Stimulated activated naive CD8-positive, alpha-beta T cell treated with anti-CD3 and anti-CD28 coated beads, Interleukin-15, Interleukin-2, amounts not matched to agents 100 ng/mL and 50 ng/mL, for 24 hours (primary cell): ENCODE measurements around the gene ZNF835.

ENCODE experiments used
- H3K27ac Mint-ChIP-seq: one replicate; pipeline ENCODE4 v1.8.0; 2021; ENCODE audit warnings: mild to moderate bottlenecking, mixed read lengths
- H3K27me3 Mint-ChIP-seq: one replicate; pipeline ENCODE4 v1.8.0; 2021; ENCODE audit warnings: mixed read lengths
- H3K36me3 Mint-ChIP-seq: one replicate; pipeline ENCODE4 v1.8.0; 2021; ENCODE audit warnings: low read depth, mixed read lengths
- H3K4me1 Mint-ChIP-seq: one replicate; pipeline ENCODE4 v1.8.0; 2021; ENCODE audit warnings: low read depth, mixed read lengths
- H3K4me3 Mint-ChIP-seq: one replicate; pipeline ENCODE4 v1.8.0; 2021; ENCODE audit warnings: mild to moderate bottlenecking, mixed read lengths
- H3K9me3 Mint-ChIP-seq: one replicate; pipeline ENCODE4 v1.8.0; 2021; ENCODE audit warnings: mixed read lengths

Gene ZNF835

DNA sequence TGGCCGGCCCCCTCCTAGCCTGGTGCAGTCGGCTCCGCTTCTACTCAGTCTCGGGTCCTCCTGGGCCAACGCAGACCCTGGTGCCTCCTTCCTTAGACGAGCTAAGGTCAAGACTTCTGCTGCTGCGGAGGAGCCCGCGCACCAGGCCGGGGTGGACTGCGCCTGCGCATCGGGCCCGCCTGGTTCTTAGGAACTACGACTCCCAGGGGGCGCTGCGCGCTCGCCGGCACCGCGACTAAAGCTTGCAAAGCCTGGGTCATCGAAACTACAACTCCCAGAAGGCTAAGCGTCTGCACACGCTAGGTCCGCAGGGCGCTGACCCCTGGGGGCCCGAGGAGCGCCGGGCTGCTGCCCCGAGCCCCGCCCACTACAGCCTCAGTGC, at the start of gene ZNF835:
ZNF835 (minus strand) TSS at position 145 of the 382 bp plus-strand sequence. CDS start 6,559 bp downstream, outside the sequence.
- Mint-ChIP-seq H3K4me3 (peak within 1 kb of the TSS; percentile 85), H3K4me1 (peaks cover 15% of the 10 kb centered on the region), H3K27me3 (no peaks in the 10 kb centered on the region), H3K27ac (peak within 1 kb of the TSS; percentile 68), H3K9me3 (peaks cover 15% of the 10 kb centered on the region), H3K36me3 (no peaks in the 10 kb centered on the region)

DNA sequence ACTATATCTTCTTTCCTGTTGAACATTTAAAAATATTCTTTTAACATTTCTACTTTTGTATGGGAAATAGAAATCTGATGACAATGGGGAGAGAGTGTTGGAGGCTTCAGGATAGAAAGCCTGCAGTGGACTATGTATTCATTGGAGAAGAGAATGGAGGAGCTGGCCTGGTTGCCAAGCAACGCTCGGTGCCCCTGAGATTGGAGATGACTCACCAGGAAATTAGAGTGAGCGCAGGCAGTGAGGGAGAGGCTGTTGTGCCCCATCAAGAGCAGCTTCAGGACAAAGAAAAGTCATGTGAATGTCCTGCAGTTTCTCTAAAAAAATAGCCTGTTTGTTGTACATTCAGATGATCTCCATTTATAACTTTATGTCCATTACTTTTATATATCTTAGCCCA, 48.7 kb upstream of the ZNF835 start:
- Mint-ChIP-seq H3K4me3 (no peak overlapping the region), H3K27me3 (no peaks in the 10 kb centered on the region), H3K4me1 (no peaks in the 10 kb centered on the region), H3K36me3 (peaks cover 9% of the 10 kb centered on the region), H3K27ac (no peak overlapping the region), H3K9me3 (peaks cover 36% of the 10 kb centered on the region)

DNA sequence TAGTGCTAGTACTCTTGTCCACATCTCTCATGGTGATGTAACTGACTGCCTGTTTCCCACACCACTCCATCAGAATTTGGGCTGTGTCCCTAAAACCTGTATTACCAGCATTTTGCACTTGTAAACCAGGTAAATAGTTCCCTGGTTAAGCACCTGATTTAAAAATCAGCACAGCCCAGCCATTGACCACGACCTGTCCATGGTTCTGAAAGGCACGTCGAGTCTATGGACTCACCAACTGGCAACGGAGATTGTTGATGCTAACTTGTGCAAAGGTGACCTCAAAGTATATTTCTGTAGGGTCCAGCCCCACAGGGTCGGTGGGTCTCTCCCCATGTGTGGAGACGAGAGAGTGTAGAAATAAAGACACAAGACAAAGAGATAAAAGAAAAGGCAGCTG, 46.7 kb upstream of the ZNF835 start:
- Mint-ChIP-seq H3K9me3 (peaks cover 26% of the 10 kb centered on the region), H3K27ac (no peak overlapping the region), H3K4me3 (no peak overlapping the region)

DNA sequence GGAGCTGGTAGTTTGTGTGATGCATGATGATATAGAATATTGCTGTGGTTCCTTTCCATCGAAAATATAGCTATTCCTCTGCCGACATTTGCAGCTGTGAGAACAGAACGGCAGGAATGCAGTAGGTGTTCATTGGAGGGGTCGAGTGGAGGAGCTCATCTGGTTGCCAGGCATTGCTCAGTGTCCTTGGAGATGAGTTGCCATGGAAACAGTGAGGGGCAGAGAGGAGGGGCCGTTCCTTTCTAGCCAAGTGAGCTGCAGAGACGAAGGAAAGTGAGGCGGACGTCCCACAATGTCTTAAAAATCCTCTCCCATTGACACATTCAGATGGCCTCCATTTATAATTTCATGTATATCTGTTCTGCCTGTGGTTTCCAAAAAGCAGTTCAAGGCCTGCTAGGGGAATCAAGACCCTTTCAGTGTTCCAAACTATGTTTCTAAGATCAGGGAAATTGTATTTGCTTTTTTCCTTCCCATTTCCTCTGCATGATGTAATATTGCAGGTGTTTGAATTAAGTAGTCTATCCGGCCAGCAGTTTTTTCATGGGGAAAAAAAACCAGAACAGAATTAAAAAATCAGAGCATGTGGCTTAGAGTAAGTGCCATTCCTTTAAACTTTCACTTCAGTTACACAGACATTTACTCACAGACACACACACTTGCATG, 41.2 kb upstream of the ZNF835 start:
- Mint-ChIP-seq H3K4me3 (no peak overlapping the region), H3K27me3 (no peaks in the 10 kb centered on the region), H3K4me1 (no peaks in the 10 kb centered on the region), H3K36me3 (peaks cover 19% of the 10 kb centered on the region), H3K9me3 (peaks cover 20% of the 10 kb centered on the region), H3K27ac (no peak overlapping the region)

More for the DNA sequence above, 46.7 kb upstream of the ZNF835 start:
- no peaks in the 10 kb centered on the region for H3K4me1 Mint-ChIP-seq
- H3K27me3 Mint-ChIP-seq = no peaks in the 10 kb centered on the region
- peaks cover 4% of the 10 kb centered on the region for H3K36me3 Mint-ChIP-seq

DNA sequence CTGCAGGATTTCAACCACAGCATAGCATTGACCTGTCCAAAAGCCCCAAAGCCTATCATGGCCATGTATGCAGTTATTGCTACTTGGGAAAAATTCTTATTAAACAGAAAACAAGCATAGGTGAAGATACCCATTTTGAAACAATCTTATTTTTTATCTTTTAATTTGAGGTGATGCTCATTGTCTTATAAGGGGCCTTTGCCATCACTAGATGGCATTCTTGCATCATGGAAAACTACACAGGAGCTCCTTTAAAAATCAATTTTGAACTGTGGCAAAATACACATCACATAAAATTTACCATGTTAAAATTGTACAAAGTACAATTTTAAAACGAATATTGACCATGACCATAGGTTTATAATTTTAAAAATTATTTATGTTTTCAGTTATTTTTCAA, 38.9 kb upstream of the ZNF835 start:
- no peak overlapping the region for H3K27ac Mint-ChIP-seq
- no peak overlapping the region for H3K4me3 Mint-ChIP-seq
- peaks cover 29% of the 10 kb centered on the region for H3K9me3 Mint-ChIP-seq
- H3K4me1 Mint-ChIP-seq = no peaks in the 10 kb centered on the region
- no peaks in the 10 kb centered on the region for H3K27me3 Mint-ChIP-seq
- peaks cover 15% of the 10 kb centered on the region for H3K36me3 Mint-ChIP-seq

DNA sequence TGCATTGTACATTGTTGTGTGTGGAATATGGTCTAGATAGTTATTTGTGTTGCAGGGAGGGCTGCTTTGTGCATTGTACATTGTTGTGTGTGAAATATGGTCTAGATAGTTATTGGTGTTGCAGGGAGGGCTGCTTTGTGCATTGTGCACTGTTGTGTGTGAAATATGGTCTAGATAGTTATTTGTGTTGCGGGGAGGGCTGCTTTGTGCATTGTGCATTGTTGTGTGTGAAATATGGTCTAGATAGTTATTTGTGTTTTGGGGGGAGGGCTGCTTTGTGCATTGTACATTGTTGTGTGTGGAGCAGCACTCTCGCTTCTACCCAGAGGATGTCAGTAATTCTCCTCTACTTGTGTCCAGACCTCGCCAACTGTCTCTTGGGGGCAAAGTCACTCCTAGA, 36.3 kb upstream of the ZNF835 start:
- no peaks in the 10 kb centered on the region for H3K4me1 Mint-ChIP-seq
- H3K36me3 Mint-ChIP-seq = peaks cover 12% of the 10 kb centered on the region
- H3K27me3 Mint-ChIP-seq = no peaks in the 10 kb centered on the region
- no peak overlapping the region for H3K4me3 Mint-ChIP-seq
- H3K9me3 Mint-ChIP-seq = peaks cover 38% of the 10 kb centered on the region
- no peak overlapping the region for H3K27ac Mint-ChIP-seq

DNA sequence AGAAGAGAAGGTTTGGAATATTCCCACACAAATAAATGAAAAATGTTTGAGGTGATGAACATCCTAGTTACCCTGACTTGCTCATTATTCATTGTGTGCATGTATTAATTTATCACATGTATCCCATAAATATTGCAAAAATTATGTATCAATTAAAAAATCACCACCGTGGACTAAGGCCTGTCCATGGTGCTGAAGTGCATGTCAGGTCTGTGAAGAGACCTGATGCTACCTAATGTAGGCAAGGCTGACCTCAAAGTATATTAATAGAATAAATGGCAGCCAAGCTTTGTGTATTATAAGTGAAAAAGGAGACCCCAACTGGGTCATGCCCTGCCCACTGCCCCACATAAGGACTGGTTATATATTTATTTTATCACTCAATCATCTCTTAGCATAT, 34.4 kb upstream of the ZNF835 start:
- H3K4me1 Mint-ChIP-seq = no peaks in the 10 kb centered on the region
- H3K9me3 Mint-ChIP-seq = peaks cover 39% of the 10 kb centered on the region
- H3K27ac Mint-ChIP-seq = no peak overlapping the region
- peaks cover 7% of the 10 kb centered on the region for H3K36me3 Mint-ChIP-seq
- H3K27me3 Mint-ChIP-seq = no peaks in the 10 kb centered on the region
- no peak overlapping the region for H3K4me3 Mint-ChIP-seq

DNA sequence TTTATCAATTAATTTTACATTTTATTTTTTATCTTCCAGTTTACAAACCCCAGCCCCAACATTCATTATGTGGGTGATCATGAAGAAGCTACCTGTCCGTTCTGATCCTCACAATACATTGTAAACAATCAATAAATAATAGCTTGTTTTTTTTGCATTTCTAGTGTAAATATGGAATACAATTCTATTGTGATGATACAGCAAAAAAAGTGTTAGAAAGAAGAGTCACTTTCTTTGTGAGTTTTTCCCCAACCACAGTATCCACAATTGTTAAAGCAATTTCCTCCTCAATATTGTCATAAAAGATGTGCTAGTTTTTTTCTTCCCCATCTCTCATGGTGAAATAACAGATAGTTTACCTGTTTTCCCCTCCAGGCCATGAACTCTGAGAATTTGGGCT, 30.3 kb upstream of the ZNF835 start:
- H3K4me1 Mint-ChIP-seq = no peaks in the 10 kb centered on the region
- no peak overlapping the region for H3K27ac Mint-ChIP-seq
- H3K9me3 Mint-ChIP-seq = peaks cover 43% of the 10 kb centered on the region
- H3K27me3 Mint-ChIP-seq = no peaks in the 10 kb centered on the region
- peaks cover 9% of the 10 kb centered on the region for H3K36me3 Mint-ChIP-seq
- H3K4me3 Mint-ChIP-seq = no peak overlapping the region

DNA sequence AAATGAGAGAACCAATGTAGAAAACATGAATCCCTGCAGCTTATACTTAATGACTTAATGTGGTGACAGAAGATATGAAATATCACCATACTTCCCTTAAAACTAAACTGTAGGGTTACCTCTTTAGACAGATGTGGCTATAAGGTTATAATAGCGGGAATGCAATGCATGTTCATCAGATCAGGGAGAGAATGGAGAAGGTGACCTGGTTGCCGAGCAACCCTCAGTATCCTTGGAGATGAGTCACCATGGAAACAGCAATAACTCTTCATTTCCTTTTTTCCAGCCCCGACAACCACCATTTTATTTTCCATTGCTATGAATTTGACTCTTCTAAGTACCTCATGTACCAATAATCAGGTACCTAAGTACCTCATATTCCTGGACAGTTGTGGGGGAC, 28.0 kb upstream of the ZNF835 start:
- peaks cover 34% of the 10 kb centered on the region for H3K9me3 Mint-ChIP-seq
- no peaks in the 10 kb centered on the region for H3K4me1 Mint-ChIP-seq
- H3K27me3 Mint-ChIP-seq = no peaks in the 10 kb centered on the region
- peaks cover 9% of the 10 kb centered on the region for H3K36me3 Mint-ChIP-seq
- H3K4me3 Mint-ChIP-seq = no peak overlapping the region
- no peak overlapping the region for H3K27ac Mint-ChIP-seq

DNA sequence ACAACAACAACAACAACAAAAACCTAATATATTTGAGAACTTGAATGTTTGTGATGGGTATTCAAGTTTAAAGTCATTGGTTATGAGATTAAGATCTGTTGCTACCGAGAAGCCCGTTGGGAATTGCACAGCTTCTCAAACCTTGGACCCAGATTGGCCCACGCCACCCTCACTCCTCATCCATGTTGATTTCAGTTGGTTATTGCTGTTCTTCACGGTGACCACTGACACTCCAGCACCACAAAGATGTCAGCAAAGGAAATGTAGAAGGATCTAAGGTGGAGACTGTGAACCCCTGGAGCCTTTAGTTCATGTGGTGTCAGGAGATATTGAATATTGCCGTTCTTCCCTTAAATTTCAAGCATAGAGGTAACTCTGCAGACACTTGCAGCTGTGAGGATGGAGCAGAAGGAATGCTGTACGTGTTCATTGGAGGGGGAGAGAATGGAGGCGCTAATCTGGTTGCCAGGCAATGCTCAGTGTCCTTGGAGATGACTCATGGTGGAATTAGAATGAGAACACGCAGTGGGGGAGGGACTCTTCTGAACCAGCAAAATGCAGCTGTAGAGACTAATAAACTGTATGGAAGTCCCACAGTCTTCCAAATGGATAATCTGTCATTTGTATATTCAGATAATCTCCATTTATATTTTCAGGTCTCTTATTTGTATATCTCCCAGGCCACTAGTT, 20.8 kb upstream of the ZNF835 start:
- Mint-ChIP-seq H3K27ac (no peak overlapping the region), H3K4me1 (no peaks in the 10 kb centered on the region), H3K36me3 (peaks cover 21% of the 10 kb centered on the region), H3K9me3 (peaks cover 28% of the 10 kb centered on the region), H3K27me3 (no peaks in the 10 kb centered on the region), H3K4me3 (no peak overlapping the region)

DNA sequence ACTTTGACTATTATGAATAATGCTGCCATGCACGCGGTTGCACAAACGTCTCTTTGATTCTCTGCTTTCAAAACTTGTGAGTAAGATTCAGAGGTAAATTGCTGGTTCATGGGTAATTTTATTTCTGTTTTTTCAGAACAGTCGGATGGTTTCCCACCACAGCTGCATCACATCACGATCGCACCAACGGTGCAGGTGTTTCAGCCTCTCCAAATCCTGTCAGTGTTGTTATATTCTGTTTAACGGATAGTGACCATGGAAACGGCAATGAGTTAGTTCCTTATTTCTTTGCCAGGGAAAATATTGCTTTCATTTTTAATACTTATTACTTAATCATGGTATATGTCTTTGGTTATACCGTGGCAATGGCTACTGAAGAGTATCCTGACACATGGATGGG, 19.1 kb upstream of the ZNF835 start:
- no peak overlapping the region for H3K27ac Mint-ChIP-seq

DNA sequence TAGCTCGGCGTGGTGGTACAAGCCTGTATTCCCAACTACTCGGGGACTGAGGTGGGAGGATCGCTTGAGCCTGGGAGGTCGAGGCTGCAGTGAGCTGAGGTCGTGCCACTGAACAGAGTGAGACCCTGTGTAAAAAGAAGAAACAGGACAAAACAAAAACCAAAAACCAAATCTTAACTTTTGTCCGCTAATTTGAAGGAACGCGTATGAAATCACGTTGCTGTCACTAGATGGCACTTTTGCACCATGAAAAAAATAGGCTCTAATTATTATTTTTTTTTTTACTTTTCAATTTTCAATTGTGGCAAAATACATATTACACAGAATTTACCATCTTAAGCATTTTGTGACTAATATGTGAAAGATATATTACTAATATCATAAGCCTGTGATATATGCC, 17.6 kb upstream of the ZNF835 start:
- H3K4me3 Mint-ChIP-seq = no peak overlapping the region
- H3K27me3 Mint-ChIP-seq = no peaks in the 10 kb centered on the region
- no peaks in the 10 kb centered on the region for H3K4me1 Mint-ChIP-seq
- no peak overlapping the region for H3K27ac Mint-ChIP-seq
- H3K36me3 Mint-ChIP-seq = peaks cover 31% of the 10 kb centered on the region
- peaks cover 42% of the 10 kb centered on the region for H3K9me3 Mint-ChIP-seq

More for the DNA sequence above, 19.1 kb upstream of the ZNF835 start:
- Mint-ChIP-seq H3K4me1 (no peaks in the 10 kb centered on the region), H3K9me3 (peaks cover 32% of the 10 kb centered on the region), H3K36me3 (peaks cover 21% of the 10 kb centered on the region), H3K4me3 (no peak overlapping the region), H3K27me3 (no peaks in the 10 kb centered on the region)

DNA sequence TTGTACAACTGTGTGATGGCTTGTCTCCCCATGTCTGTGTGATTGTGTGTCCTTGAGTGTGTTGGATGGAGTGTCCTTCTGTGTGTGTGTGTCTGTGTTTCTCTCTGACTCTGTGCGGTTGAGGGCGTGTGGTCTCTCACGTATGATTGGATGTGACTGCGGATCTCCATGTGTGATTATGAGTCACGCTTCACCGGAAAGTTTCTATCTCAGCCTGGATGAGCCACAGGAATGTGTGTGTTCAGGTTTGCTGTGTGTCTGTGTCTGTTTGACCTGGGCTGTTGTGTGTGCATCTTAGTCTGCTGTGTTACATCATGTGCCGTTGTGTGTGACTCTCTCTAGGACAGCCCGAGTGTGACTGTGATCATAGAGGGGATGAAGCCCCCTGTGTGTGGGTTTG, 15.5 kb upstream of the ZNF835 start:
- Mint-ChIP-seq H3K4me1 (no peaks in the 10 kb centered on the region), H3K4me3 (no peak overlapping the region), H3K27ac (no peak overlapping the region)

DNA sequence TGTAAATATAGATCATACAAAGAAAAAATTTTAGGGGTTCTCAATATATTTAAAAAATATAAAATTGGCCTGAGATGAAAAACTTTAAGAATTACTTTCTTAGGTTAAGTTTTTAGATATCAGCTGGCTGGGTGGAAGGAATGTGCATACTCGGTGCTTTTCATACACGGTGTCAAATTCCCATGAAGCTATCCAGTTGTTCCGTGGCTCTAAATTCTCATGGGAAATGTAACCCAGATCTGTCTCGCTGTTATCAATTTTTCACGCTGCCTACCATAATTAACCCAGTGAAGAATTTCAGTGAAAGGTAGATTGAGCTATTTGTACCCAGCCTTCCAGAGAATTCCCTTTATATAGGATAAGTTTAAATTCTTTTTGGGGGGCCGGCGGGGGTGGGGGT, 11.6 kb upstream of the ZNF835 start:
- H3K27me3 Mint-ChIP-seq = no peaks in the 10 kb centered on the region
- peaks cover 10% of the 10 kb centered on the region for H3K36me3 Mint-ChIP-seq
- H3K9me3 Mint-ChIP-seq = peaks cover 29% of the 10 kb centered on the region
- no peak overlapping the region for H3K4me3 Mint-ChIP-seq
- no peak overlapping the region for H3K27ac Mint-ChIP-seq
- H3K4me1 Mint-ChIP-seq = no peaks in the 10 kb centered on the region

More for the DNA sequence above, 15.5 kb upstream of the ZNF835 start:
- H3K9me3 Mint-ChIP-seq = peaks cover 24% of the 10 kb centered on the region
- H3K27me3 Mint-ChIP-seq = no peaks in the 10 kb centered on the region
- peaks cover 19% of the 10 kb centered on the region for H3K36me3 Mint-ChIP-seq

DNA sequence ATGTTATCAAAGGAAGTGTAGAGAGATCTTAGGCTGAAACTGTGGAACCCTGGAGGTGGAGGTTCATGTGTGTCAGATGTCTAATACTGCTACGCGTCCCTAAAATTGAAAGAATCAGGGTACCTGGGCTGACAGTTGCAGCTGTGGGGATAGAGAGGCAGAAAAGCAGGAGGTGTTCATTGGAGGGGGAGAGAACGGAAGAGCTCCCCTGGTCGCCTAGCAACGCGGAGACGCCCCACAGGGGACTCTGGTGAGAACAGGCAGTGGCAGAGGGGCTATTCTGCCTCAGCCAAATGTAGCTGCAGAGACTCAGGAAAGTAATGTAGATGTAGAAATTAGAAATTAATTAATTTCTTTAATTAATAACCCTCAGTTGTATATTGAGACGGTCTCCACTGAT, 10.1 kb upstream of the ZNF835 start:
- H3K9me3 Mint-ChIP-seq = peaks cover 24% of the 10 kb centered on the region

DNA sequence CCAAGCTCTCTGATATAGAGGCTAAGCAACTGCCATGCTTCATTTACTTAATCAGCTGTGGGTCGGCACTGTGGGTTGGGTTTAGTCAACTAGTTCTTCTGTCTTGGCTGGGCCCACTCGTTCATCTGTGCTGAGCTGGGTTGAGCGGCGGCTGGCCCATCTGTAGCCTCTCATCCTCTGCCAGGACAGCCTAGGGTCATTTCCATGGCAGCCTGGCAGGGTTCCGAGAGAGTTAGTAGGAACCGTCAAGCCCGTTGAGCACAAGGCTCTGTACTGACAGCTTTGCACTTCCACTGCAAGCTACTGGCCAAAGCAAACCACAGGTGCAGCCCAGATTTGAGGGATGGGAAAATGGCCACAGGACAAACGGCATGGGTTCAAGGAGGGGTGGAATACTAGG, 6.6 kb upstream of the ZNF835 start:
- Mint-ChIP-seq H3K27me3 (no peaks in the 10 kb centered on the region), H3K36me3 (no peaks in the 10 kb centered on the region), H3K27ac (no peak overlapping the region), H3K4me3 (no peak overlapping the region), H3K4me1 (no peaks in the 10 kb centered on the region), H3K9me3 (peaks cover 20% of the 10 kb centered on the region)

More for the DNA sequence above, 10.1 kb upstream of the ZNF835 start:
- Mint-ChIP-seq H3K4me3 (no peak overlapping the region), H3K27me3 (no peaks in the 10 kb centered on the region), H3K36me3 (peaks cover 10% of the 10 kb centered on the region), H3K4me1 (no peaks in the 10 kb centered on the region), H3K27ac (no peak overlapping the region)
